HepG2 (cell line): ENCODE measurements around the gene PGS1. TPM values are rescaled to one million over a fixed set of nuclear protein-coding genes. Genes with fewer than 3 reads are reported as not detected.

Experiments used
- ARNT2 ChIP-seq: sonication (generic); formaldehyde crosslinking; IDR thresholded peaks from 2 replicates; pipeline ENCODE4 v1.8.0; 2022; ENCODE audit warnings: mild to moderate bottlenecking, low read depth, missing genetic modification reagents, moderate library complexity
- EZH2 ChIP-seq: conservative IDR thresholded peaks from 2 replicates; pipeline ENCODE4 v1.6.1; 2012; ENCODE audit warnings: mild to moderate bottlenecking, low read depth, low read length, moderate library complexity
- FOXC1 ChIP-seq: sonication (generic); formaldehyde crosslinking; IDR thresholded peaks from 2 replicates; pipeline ENCODE4 v1.8.0; 2022; ENCODE audit warnings: mild to moderate bottlenecking, missing genetic modification reagents, borderline replicate concordance
- GPN1 ChIP-seq: sonication (generic); formaldehyde crosslinking; IDR thresholded peaks from 2 replicates; pipeline ENCODE4 v1.5.1; 2020; ENCODE audit warnings: missing genetic modification reagents, borderline replicate concordance
- HMG20A ChIP-seq: IDR thresholded peaks from 2 replicates; pipeline ENCODE4 v1.6.1; 2016; ENCODE audit warnings: borderline replicate concordance
- HOXA9 ChIP-seq: sonication (generic); formaldehyde crosslinking; IDR thresholded peaks from 2 replicates; pipeline ENCODE4 v1.8.1; 2022; ENCODE audit warnings: missing genetic modification reagents, mild to moderate bottlenecking, moderate library complexity, borderline replicate concordance
- KMT2A ChIP-seq: sonication (generic); formaldehyde crosslinking; IDR thresholded peaks from 2 replicates; pipeline ENCODE4 v1.4.0; 2020; ENCODE audit warnings: missing genetic modification reagents
- MBD4 ChIP-seq: IDR thresholded peaks from 2 replicates; pipeline ENCODE4 v1.6.1; 2012; ENCODE audit warnings: low read length, inconsistent platforms, borderline replicate concordance
- NFKBIZ ChIP-seq: IDR thresholded peaks from 2 replicates; pipeline ENCODE4 v1.6.1; 2018; ENCODE audit warnings: missing genetic modification reagents, missing compliant biosample characterization
- PHF5A ChIP-seq: IDR thresholded peaks from one replicate; pipeline ENCODE4 v1.6.1; 2018; ENCODE audit warnings: low read depth, missing genetic modification reagents; ENCODE audit not compliant: unreplicated experiment
- SIX4 ChIP-seq: sonication (generic); formaldehyde crosslinking; IDR thresholded peaks from 2 replicates; pipeline ENCODE4 v1.4.0; 2020; ENCODE audit warnings: missing genetic modification reagents
- SNRNP70 ChIP-seq: fragments of 200-400 bp; formaldehyde crosslinking; IDR thresholded peaks from 2 replicates; pipeline ENCODE4 v1.6.1; 2017; ENCODE audit warnings: mild to moderate bottlenecking, low read depth, low read length, moderate library complexity
- SOX13 ChIP-seq, 3 experiments: fragments of 450-650 bp in 1 of 3; sonication (generic) in 1 of 3; formaldehyde crosslinking in 1 of 3; IDR thresholded peaks in 2 of 3; conservative IDR thresholded peaks in 1 of 3; 2 replicates each; pipeline versions ENCODE4 v1.5.0 to v1.6.1; 2016 to 2020; ENCODE audit warnings: antibody characterized with exemption in 1 of 3, mild to moderate bottlenecking in 1 of 3, missing compliant biosample characterization in 1 of 3, missing genetic modification reagents in 1 of 3, moderate library complexity in 1 of 3
- SP140L ChIP-seq: sonication (generic); formaldehyde crosslinking; IDR thresholded peaks from 2 replicates; pipeline ENCODE4 v1.4.0; 2020; ENCODE audit warnings: missing genetic modification reagents, borderline replicate concordance
- SP2 ChIP-seq: sonication (generic); formaldehyde crosslinking; IDR thresholded peaks from 2 replicates; pipeline ENCODE4 v1.5.1; 2020; ENCODE audit warnings: mild to moderate bottlenecking, missing genetic modification reagents
- TARDBP ChIP-seq: sonication (generic); formaldehyde crosslinking; IDR thresholded peaks from 2 replicates; pipeline ENCODE4 v1.8.0; 2022; ENCODE audit warnings: mild to moderate bottlenecking, missing genetic modification reagents
- THYN1 ChIP-seq: sonication (generic); formaldehyde crosslinking; IDR thresholded peaks from 2 replicates; pipeline ENCODE4 v1.8.1; 2023; ENCODE audit warnings: low read depth, mild to moderate bottlenecking, moderate library complexity, missing genetic modification reagents, borderline replicate concordance
- U2AF1 ChIP-seq: fragments of 200-400 bp; formaldehyde crosslinking; optimal IDR thresholded peaks from 2 replicates; pipeline ENCODE3; 2017; ENCODE audit warnings: mild to moderate bottlenecking, low read depth, low read length
- ZNF124 ChIP-seq: sonication (generic); formaldehyde crosslinking; IDR thresholded peaks from 2 replicates; pipeline ENCODE4 v1.4.0; 2020; ENCODE audit warnings: missing genetic modification reagents
- ZNF432 ChIP-seq: sonication (generic); formaldehyde crosslinking; IDR thresholded peaks from 2 replicates; pipeline ENCODE4 v1.5.0; 2020; ENCODE audit warnings: missing genetic modification reagents, mild to moderate bottlenecking, borderline replicate concordance
- ZNF44 ChIP-seq: sonication (generic); formaldehyde crosslinking; IDR thresholded peaks from 2 replicates; pipeline ENCODE4 v1.5.1; 2020; ENCODE audit warnings: mild to moderate bottlenecking, missing genetic modification reagents
- ZNF619 ChIP-seq: sonication (generic); formaldehyde crosslinking; IDR thresholded peaks from 2 replicates; pipeline ENCODE4 v1.4.0; 2020; ENCODE audit warnings: mild to moderate bottlenecking, missing genetic modification reagents
- ZNF7 ChIP-seq: IDR thresholded peaks from 2 replicates; pipeline ENCODE4 v1.6.1; 2016; ENCODE audit warnings: missing biosample characterization, missing genetic modification reagents
- polyA plus RNA-seq, 8 experiments: library from polyadenylated mRNA; depleted of rRNA in 3 of 8; stranded (reverse) in 7 of 8; unstranded in 1 of 8; fragments of >200 nt; fragmentation: Illumina TruSeq in 4 of 8; extraction: Trizol in 4 of 8; gene quantifications; 2 replicates each; pipeline versions ENCODE4 v1.2.1 to v1.2.3, GENCODE V29; 2011 to 2016; ENCODE audit warnings: low read depth in 4 of 8, missing spikeins in 1 of 8, mixed read lengths in 1 of 8; ENCODE audit not compliant: insufficient read depth in 1 of 8
- total RNA-seq, 5 experiments: library from RNA; depleted of rRNA; stranded (reverse); fragments of >200 nt; fragmentation: Illumina TruSeq; extraction: Trizol; gene quantifications; 2 replicates each; pipeline ENCODE4 v1.2.3, GENCODE V29; 2016; ENCODE audit warnings: low read depth in 1 of 5
- TF ChIP-seq, protein P1 (sequence below): sonication (generic); formaldehyde crosslinking; IDR thresholded peaks from 2 replicates; pipeline ENCODE4 v1.5.0; 2020; ENCODE audit warnings: missing genetic modification reagents, mild to moderate bottlenecking, borderline replicate concordance
- TF ChIP-seq, protein P2 (sequence below): sonication (generic); formaldehyde crosslinking; IDR thresholded peaks from 2 replicates; pipeline ENCODE4 v1.5.0; 2020; ENCODE audit warnings: mild to moderate bottlenecking, missing genetic modification reagents
- TF ChIP-seq, protein P3 (sequence below): sonication (generic); formaldehyde crosslinking; IDR thresholded peaks from 2 replicates; pipeline ENCODE4 v1.5.1; 2020; ENCODE audit warnings: missing genetic modification reagents, mild to moderate bottlenecking, borderline replicate concordance
- TF ChIP-seq, protein P4 (sequence below): sonication (generic); formaldehyde crosslinking; IDR thresholded peaks from 2 replicates; pipeline ENCODE4 v1.5.1; 2020; ENCODE audit warnings: mild to moderate bottlenecking, missing genetic modification reagents, borderline replicate concordance

PGS1 gene
- total and polyA plus RNA-seq, 2 of the 13 experiments (the other 11 are each of a cell fraction or from before 2014, with no cell fraction given), result 25.9 to 31.5 TPM

DNA sequence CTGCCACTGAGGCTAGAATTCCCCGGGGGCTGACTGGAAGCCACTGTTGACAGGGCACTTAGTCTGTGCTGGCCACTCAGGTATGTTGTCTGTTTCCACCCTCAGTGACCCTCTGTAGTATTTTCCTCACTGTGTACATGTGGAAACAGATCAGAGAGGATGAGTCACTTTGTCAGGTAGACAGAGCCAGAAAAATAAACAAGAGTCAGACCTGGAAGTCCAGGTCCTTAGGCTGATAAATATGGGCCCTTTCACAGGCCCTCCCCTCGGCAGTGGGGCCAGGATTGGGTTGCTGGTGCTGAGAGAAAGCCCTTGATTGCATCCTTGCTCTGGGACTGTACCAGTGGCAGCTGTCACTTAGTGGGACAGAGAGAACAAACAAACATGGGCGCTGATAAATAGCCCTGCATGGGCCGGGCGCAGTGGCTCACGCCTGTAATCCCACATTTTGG, 21.3 kb downstream of the PGS1 start (continued):
- TF ChIP-seq EZH2, result no peak
- TF ChIP-seq MBD4, result no peak; the same call in 1 of the 2 replicates
- peak; percentile 87; the same call in 1 of the 2 replicates for TF ChIP-seq HMG20A (CRISPR knock-in tag)
- TF ChIP-seq ARNT2 (CRISPR knock-in tag), result no peak
- TF ChIP-seq, protein P1, sequence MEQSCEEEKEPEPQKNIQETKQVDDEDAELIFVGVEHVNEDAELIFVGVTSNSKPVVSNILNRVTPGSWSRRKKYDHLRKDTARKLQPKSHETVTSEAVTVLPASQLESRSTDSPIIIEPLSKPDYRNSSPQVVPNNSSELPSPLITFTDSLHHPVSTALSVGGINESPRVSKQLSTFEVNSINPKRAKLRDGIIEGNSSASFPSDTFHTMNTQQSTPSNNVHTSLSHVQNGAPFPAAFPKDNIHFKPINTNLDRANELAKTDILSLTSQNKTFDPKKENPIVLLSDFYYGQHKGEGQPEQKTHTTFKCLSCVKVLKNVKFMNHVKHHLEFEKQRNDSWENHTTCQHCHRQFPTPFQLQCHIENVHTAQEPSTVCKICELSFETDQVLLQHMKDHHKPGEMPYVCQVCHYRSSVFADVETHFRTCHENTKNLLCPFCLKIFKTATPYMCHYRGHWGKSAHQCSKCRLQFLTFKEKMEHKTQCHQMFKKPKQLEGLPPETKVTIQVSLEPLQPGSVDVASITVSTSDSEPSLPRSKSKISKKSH, result no peak
- TF ChIP-seq SP2 (CRISPR knock-in tag), result no peak
- TF ChIP-seq, protein P2, sequence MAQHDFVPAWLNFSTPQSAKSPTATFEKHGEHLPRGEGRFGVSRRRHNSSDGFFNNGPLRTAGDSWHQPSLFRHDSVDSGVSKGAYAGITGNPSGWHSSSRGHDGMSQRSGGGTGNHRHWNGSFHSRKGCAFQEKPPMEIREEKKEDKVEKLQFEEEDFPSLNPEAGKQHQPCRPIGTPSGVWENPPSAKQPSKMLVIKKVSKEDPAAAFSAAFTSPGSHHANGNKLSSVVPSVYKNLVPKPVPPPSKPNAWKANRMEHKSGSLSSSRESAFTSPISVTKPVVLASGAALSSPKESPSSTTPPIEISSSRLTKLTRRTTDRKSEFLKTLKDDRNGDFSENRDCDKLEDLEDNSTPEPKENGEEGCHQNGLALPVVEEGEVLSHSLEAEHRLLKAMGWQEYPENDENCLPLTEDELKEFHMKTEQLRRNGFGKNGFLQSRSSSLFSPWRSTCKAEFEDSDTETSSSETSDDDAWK (CRISPR knock-in tag), result no peak
- no peak for TF ChIP-seq NFKBIZ (CRISPR knock-in tag)
- TF ChIP-seq ZNF124, result no peak
- no peak for TF ChIP-seq SP140L (CRISPR knock-in tag)
- TF ChIP-seq U2AF1, result no peak
- no peak for TF ChIP-seq ZNF432 (CRISPR knock-in tag)
- TF ChIP-seq ZNF619 (CRISPR knock-in tag), result 0 out of 2 replicates have a peak, but pooled peaks have one; percentile 9
- no peak for TF ChIP-seq KMT2A
- TF ChIP-seq PHF5A, result no peak
- TF ChIP-seq FOXC1 (CRISPR knock-in tag), result no peak
- no peak for TF ChIP-seq SNRNP70
- TF ChIP-seq SIX4, result no peak
- 0 out of 2 replicates have a peak, but pooled peaks have one; percentile 42 for TF ChIP-seq SOX13 (IDR thresholded peaks at IDR 0.05)
- peak in 1 of 2 experiments; percentile 80; a peak in 2 of 4 replicates for TF ChIP-seq SOX13 (CRISPR knock-in tag; conservative IDR thresholded peaks at IDR 0.05 in 1 of 2, IDR thresholded peaks at IDR 0.05 in 1 of 2)
- TF ChIP-seq HOXA9 (CRISPR knock-in tag), result no peak
- no peak; the same call in 1 of the 2 replicates for TF ChIP-seq TARDBP (CRISPR knock-in tag)
- no peak for TF ChIP-seq THYN1
- TF ChIP-seq ZNF44, result 0 out of 2 replicates have a peak, but pooled peaks have one; percentile 56
- TF ChIP-seq, protein P3, sequence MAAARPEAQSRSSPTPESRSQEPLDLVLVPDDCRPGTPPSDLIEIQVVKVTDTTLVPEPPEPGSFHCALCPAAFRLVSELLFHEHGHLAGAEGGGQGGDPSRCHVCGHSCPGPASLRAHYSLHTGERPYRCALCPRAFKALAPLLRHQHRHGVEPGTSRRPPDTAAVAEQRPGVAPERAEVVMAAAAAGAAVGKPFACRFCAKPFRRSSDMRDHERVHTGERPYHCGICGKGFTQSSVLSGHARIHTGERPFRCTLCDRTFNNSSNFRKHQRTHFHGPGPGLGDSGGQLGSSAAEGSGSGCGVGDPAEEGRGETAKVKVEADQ (CRISPR knock-in tag), result peak; percentile 34; the same call in 1 of the 2 replicates
- no peak for TF ChIP-seq GPN1 (CRISPR knock-in tag)
- no peak for TF ChIP-seq ZNF7 (CRISPR knock-in tag)
- TF ChIP-seq, protein P4, sequence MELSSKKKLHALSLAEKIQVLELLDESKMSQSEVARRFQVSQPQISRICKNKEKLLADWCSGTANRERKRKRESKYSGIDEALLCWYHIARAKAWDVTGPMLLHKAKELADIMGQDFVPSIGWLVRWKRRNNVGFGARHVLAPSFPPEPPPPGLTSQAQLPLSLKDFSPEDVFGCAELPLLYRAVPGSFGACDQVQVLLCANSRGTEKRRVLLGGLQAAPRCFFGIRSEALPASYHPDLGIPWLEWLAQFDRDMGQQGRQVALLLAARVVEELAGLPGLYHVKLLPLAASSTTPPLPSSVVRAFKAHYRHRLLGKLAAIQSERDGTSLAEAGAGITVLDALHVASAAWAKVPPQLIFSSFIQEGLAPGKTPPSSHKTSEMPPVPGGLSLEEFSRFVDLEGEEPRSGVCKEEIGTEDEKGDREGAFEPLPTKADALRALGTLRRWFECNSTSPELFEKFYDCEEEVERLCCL (CRISPR knock-in tag), result no peak
